Liver (tissue), 2 donors: Measurements from ENCODE around the gene SPTAN1.

Experiments used
- CTCF ChIP-seq: fragments of 150-350 bp; IDR thresholded peaks from 2 replicates; pipeline ENCODE4 v1.5.1; 2017; ENCODE audit warnings: improper control_type of control experiment, low read depth, low read length; ENCODE audit not compliant: missing input control
- YY1 ChIP-seq: IDR thresholded peaks from 2 replicates; pipeline ENCODE4 v1.6.1; 2016; ENCODE audit warnings: antibody characterized with exemption, mild to moderate bottlenecking
- ZBTB33 ChIP-seq: IDR thresholded peaks from 2 replicates; pipeline ENCODE4 v1.6.1; 2016; ENCODE audit warnings: antibody characterized with exemption
- TF ChIP-seq, protein P1 (sequence below): IDR thresholded peaks from 2 replicates; pipeline ENCODE4 v1.6.1; 2016; ENCODE audit warnings: antibody characterized with exemption
- donor health status: healthy.

- TF ChIP-seq YY1 (no peak), CTCF (no peak), ZBTB33 (no peak)
- TF ChIP-seq, protein P1, sequence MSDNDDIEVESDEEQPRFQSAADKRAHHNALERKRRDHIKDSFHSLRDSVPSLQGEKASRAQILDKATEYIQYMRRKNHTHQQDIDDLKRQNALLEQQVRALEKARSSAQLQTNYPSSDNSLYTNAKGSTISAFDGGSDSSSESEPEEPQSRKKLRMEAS: no peak
These were observed 85.3 kb downstream of the SPTAN1 start for GRCh38 chr9:128637656-128638055.
